ENCODE data around the gene COL26A1.

Gene COL26A1

DNA sequence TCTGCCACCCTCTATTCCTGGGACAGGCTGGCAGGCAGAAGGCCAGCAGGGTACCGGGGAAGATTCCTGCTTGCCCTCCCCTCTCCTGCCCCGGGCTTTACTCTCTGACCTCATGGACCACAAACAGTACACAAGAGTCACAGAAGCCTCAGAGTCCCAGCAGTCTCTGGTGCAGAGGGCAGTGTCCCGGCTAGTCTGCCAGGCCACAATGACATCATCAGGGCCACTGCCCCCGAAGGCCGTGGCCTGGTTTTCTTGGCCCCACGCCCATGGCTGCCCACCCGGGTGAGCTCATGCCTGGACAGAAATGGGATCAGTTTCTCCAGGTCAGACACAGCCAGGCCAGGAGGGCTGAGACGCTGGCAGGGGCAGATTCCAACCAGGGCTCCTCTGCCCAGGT, 174.5 kb downstream of the COL26A1 start:
- DNase-seq = no peak

DNA sequence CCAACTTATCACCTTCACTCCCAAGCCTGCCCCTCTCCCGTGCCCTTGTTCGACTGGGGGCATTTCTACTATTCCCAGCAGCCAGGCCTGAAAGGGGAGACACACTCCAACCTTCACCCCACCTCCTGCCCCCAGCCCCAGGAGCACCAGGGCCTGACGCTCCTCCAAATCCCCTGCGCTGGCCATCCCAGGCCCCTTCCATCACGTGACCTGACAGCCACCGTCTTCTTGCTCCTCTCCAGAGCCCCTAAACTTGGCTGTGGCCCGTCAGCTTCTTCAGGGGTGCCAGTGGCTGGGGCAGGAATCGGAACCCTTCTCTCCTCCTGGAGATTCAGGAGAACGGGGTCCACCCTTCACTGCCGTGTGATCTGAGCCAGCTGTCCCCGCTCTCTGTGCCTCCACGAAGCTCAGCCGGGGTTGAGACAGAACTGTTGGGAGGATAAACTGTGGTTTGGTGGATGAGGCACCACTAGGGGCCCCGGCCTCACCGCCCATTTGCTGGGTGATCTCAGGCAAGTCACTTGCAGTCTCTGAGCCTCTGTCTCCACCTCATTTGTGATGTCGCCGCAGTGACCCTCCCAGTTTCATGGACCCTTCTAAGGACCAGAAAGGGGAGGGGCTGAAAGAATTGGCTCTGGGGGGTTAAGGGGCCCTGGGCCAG, 175.4 kb downstream of the COL26A1 start:
- no peak for DNase-seq

DNA sequence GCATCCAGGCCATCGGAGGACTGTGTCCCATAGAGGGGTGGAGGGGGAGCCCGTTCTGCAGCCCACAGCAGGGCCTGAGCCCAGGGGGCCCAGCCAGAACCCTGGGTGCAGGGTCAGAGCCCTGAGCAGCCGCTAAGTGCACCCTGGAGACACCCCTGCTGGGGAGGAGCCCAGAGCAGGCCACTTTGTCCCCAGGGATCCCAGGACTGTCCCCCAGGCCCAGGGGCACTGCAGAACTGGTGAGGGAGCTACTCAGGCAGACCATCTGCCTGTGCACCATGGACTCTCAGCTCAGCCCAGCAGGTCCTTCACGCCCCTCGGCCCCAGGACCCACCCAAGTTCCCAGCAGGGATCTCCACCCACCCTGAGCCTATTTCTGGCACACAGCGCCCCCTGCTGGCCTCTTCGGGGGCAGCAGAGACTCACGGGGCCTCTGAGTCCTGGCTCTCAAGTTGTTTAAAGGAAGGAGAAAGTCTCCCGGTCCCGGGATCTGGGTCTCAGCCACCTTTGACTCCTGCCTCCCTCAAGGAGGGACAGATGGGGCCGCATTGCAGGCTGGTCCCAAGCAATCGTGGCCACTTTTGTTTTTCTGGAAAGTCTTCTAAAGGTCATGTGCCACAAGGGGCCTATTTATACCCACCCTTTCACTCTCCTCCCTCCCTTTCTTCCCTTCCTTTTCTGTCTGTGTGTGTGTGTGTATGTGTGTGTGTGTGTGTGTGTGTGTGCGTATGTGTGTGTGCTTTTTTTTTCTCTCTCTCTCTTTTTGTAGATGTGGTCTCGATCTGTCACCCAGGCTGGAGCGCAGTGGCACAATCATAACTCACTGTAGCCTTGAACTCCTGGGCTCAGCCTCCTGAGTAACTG, 176.2 kb downstream of the COL26A1 start:
- peak; percentile 55 for DNase-seq

DNA sequence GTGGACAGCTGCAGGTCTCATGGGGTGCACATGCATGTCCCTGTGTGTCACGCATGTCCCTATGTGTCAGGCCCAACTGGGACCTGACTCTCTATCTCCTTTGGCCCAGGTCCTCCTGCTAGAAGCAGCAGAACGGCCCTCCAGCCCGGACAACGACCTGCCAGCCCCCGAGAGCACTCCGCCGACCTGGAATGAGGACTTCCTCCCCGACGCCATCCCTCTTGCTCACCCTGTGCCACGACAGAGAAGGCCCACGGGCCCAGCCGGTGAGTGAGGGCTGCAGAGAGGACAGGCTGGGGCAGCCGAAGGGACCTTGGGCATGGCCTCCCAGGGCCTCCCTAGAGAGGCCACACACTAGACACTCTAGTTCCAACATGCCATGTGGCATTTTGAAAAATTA, 177.1 kb downstream of the COL26A1 start:
- DNase-seq = no peak

DNA sequence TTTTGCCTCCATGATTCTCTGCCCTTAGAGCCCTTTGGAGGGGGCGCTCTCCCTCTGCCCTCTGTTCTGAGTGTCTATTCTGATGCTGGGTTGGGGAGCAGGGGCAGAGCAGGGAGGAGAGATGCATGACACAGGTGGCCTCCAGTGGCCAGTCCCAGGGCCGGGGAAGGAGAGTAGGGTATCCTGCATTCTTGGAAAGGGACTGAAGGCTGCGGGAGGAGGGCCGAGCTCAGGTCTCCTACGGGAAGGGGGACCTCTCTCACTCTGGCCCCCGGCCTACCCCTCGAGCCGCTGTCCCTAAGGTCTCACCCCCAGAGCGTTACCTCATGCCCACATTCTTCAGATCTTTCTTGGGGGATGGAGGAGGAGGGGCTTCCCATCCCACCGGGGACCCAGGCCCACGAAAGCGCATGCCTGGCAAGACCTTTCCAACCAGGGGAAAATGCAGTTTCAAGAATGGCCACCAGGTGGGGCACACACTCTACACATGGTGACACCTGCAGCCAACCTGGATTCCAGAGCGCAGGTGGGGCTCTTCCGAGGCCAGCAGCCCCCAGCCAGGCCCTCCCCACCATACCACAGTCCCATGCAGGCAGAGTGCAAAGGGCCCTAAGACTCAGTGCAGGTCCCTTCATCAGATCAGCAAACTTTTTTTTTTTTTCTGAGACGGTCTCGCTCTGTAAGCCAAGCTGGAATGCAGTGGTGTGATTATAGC, 180.0 kb downstream of the COL26A1 start:
- peak; percentile 72 for DNase-seq

DNA sequence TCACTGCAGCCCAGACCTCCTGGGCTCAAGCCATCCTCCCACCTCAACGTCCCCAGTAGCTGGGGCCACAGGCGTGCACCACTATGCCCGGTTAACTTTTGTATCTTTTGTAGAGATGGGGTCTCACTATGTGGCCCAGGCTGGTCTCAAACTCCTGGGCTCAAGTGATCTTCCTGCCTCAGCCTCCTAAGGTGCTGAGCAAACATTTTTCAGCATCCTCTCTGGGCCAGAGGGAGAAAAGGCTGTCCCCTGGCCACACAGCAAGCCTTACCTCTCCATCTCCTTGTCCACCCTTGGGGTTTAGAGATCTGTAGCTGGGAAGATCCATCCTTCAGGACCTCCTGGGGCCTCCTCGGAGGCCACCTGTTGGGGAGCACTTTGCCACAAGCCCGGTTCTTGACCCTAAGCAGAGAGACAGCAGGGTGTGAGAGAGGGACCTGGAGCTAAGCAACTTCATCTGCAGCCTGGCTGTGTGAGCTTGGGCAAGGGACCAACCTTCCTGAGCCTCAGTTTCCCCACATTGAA, 180.6 kb downstream of the COL26A1 start:
- DNase-seq = no peak

DNA sequence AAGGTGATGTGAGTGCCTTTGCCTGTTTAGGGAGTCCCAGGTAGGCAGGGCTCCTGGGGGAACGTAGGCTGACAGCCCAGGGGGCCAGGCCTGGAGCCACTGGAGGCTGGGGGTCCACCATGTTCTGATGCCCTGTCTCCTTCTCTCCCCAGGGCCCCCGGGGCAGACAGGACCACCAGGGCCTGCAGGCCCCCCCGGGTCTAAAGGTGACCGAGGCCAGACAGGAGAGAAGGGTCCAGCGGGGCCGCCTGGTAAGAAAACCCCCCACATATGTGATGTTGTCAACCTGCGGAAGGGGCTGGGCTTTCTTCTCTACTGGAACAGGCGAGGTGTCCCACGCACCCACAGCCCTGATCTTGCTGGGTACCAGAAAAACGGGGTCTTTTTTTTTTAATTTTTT, 181.2 kb downstream of the COL26A1 start:
- no peak for DNase-seq

DNA sequence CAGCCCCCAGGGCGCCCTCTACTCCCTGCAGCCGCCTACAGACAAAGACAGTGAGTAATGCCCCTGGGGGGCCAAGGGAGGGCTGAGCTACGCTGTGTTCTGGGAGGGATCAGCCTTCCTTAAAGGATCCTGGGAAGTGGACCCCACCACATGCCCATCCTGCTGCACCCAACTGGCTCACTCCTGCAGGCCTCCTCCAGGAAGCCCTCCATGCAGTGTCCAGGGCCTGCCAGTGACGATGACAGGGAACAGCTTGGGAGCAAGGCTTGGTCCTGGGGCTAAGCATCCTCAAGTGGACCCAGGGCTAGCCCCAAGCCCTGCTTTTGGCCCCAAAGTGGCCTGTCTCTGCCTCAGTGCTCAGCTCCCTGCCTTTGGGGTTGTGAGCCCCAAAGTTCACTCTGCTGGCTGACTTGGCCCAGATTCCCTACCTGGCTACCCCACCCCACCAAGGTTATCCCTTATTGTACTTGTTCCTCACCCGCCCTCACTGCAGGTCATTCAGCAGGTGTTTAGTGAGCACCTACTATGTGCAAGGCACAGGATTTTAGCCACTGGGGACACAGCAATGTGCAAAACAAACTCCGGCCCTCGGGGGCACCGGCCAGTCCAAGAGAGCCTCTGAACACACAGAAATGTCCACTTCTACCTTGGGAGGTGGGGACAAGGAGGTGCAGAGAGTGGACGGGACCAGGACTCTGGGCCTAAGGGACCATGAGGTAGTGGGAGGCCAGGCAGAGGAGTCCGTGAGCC, 182.9 kb downstream of the COL26A1 start:
- DNase-seq = no peak

DNA sequence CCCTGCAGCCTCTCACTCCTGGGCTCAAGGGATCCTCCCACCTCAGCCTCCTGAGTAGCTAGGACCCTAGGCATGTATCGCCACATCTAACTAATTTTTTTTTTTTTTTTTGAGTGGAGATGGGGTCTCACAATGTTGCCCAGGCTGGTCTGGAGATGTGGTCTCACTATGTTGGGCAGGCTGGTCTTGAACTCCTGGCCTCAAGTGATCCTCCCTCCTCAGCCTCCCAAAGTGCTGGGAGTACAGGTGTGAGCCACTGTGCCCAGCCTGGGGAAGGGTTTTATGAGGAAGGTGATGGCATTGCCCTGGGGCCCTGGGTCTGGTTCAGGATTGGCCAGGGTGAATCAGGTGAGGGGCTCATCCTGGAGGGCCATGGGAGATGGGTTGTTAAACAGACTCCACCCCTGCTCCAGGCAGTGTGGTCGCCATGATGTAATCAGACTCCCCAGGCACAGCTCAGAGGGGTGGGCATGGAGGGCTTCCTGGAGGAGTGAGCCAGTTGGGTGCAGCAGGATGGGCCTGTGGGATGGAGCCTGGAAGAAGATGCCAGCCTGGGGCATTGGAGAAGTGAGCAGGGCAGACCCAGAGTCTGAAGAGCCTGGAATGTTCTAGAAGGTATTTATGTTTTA, 183.7 kb downstream of the COL26A1 start:
- no peak for DNase-seq

DNA sequence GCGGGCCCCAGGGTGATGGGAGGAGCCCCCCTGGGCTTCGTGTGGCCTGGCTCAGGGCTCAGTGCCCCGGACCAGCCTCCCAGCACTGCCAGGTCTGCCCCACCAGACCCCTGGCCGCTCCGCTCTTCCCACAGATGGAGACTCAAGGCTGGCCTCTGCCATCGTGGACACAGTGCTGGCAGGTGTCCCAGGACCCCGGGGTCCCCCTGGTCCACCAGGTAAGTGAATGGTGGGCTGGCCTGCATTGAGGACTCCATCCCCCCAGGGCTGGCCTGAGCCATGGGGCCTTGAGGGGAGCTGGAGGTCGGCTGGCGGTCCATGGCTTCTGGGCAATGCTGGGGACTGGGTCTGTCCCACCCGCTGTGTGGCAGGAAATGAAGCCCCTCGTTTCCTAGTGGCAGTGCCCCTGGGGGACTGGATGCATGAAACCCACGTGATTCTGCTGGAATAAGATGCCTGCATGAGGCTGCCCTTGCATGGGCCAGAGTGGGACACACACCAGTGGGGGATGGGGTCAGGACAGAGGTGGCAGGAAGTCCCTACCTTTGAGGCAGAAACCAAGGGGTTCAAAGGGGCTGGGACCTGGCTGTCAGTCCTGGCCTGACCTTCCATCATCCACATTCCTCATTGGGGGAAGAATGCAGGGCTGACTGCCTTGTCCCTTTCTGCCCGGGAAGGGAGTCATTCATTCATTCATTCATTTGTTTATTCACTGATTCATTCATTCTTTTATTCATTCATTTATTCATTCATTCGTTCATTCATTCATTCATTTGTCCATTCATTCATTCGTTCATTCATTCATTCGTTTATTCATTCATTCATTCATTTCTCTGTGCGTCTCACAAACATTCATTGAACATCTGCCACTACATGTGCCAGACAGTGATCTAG, 184.6 kb downstream of the COL26A1 start:
- no peak for DNase-seq

DNA sequence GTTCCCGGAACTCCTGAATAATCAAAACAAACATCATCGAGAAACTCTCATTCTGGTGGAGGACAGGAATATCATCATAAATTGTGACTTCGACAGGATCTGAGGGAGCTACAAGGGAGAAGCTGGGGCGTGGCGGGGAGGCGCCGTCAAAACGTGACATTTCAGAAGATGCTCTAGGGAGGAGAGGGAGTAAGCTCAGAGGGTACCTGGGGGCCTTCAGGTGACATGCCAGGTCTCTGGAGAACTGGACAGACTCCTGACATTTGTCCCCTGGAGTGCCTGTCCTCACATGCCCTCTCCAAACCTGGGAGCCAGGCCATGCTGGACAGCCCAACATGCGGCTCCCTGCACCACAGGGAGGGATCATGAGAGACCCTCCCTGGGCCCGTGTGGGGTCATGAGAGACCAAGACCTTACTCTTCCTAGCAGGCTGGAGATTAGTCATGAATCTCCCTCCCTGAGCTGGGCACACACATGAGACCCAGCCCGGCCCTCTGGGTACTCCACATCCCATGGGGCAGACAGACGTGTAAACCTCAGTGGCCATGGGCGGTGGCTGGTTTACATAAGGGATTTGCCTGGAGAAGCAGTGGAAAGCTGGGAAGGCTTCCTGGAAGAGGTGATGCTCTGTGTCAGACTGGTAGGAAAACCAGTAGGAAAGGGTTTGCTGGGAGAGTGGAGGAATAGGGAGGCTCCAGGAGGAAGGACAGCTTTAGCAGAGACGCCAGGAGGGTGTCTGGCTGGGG, 185.4 kb downstream of the COL26A1 start:
- no peak for DNase-seq

DNA sequence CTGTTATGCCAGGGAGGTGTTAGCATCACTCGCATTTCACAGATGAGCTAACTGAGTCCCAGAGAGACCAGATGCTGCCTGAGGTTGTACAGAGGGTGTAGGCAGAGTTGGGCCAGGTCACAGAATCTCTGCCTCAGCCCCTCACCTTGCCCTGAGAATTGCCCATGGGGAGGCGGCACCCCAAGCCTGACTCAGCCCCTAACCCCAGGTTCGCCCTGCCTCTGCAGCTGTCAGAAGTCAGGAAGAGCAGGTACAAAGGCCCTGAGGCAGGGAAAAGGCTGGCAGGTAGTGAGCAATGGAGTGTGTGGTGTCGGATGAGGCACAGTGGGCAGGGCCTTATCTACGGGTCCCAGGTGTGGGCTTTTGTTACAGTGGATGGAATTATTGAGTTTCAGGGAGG, 187.1 kb downstream of the COL26A1 start:
- no peak for DNase-seq

DNA sequence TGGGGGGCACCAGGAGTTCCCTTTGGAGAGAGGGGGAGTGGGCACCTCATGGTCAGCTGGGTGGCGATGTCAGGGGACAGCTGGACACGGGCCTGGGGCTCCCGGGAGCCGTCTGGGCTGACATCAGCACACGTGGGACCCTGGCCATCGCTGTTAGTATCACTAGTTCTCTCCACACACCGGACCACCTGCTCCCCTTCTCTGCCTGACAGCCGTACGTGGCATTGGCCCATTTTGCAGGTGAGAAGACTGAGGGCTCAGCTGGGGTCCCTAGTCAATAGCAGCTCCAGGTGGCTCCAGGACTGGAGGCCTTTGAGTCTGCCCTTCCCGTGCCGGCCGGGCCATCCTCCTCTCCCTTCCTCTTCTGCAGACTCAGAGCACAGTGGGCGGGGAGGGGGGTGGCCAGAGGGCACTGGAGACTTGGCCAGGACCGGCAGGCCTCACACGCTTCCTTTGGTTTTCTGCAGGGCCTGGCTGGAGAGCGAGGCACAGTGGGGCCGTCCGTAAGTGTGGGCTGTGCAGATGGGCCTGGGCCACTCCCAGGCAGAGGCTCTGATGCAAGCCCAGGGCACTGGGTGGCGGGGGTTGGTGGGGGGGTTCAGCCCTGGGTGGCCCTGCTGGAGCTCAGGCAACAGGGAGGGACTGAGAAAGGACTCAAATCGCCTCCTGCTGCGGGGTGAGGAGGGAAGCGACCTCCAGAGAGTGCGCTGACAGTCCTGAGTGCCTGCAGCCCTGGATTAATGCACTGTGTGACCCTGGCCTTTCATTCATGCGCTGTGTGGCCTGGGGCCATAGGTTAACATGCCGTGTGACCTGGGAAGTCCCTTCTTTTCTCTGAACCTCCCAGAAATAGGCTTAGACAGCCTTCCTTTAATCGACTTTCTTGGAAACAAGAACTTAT, 188.2 kb downstream of the COL26A1 start:
- DNase-seq = no peak

DNA sequence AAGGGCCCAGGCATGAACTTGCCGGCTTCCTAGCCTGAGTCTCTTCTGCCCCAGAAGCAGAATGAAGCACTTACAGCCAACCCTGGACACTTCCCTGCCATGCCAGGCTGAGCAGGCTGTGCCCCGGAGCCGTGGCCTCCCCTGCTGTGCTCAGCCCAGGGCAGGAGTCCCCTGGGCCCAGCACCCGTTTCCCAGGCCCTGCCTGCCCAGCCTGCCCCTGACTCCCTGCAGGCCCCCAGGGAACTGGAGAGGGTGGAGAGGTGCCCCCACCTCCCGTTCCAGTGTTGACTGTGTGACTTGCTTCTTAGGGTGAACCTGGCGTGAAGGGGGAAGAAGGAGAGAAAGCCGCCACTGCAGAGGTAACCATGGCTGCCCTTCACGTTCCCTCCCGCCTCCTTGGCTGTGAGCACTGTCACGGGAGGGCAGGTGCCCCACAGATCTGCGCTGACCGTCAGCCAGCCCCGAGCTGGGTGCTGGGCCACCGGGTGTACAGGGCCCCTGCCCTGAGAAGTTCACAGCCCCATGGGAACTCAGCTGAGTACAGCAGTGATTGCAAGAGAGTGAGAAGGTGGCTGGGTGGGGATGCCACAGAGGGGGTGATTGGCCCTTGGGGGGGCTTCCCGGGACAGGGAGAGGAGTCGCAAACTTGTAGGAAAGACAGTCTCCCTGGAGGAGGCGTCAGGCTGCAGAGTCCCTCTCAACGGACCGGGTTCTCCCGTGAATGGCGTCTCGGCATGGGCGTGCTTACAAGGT, 190.5 kb downstream of the COL26A1 start:
- no peak for DNase-seq

DNA sequence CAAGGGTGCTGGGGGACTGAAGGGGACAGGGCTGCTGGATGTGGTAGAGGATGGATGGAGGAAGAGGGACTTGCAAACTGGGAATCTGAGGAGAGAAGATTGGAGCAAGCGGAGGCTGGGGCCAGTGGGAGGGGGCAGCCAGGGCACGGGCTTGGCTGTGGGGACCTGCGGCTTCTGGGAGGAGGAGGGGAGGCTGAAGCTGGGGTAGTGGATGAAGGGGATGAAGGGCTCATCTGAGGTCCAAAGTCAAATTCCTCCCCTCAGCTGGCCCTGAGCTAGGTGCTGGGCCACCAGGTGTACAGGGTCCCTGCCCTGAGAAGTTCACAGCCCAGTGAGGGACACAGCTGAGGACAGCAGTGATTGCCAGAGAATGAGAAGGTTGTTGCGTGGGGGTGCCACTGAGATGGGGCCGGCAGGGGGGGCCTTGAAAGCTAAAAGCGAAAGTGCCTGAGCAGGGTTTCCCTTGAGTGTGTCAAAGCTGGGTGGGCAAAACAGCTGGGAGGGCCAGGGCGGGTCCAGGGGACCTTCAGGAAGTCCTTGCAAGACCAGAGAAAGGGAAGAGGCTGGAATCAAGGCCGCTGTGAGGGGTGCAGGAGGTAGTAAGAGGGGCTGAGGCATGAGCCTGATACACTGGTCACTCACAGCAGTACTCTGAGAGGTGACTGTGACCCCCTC, 191.2 kb downstream of the COL26A1 start:
- DNase-seq = no peak

DNA sequence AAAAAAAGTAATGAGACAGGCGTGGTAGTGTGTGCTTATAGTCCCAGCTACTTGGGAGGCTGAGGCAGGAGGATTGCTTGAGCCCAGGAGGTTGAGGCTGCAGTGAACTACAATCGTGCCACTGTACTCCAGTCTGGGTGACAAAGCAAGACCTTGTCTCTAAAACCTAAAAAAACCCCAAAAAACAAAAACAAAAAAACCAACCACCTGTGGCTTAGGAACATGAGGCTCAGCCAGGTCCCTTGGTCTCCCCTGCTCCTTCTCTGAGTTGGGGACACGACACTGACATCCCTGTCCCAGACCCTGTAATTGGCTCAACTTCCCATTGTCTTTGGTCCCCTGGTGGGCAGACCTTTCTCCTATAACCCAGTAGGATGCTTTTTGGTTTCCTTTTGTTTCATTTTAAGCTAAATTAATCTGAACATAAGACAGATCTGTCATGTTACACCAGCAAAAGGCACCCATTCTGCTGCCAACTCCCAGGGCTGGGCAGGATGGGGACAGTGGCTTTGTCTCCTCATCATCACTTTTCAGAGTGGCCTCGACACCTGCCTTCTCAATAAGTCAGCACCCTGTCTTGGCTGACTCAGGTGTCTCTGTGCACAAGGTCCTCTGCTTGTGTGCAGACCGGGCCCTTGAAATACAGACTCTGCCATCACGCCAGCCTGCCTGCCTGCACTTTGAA, 192.1 kb downstream of the COL26A1 start:
- DNase-seq = no peak

DNA sequence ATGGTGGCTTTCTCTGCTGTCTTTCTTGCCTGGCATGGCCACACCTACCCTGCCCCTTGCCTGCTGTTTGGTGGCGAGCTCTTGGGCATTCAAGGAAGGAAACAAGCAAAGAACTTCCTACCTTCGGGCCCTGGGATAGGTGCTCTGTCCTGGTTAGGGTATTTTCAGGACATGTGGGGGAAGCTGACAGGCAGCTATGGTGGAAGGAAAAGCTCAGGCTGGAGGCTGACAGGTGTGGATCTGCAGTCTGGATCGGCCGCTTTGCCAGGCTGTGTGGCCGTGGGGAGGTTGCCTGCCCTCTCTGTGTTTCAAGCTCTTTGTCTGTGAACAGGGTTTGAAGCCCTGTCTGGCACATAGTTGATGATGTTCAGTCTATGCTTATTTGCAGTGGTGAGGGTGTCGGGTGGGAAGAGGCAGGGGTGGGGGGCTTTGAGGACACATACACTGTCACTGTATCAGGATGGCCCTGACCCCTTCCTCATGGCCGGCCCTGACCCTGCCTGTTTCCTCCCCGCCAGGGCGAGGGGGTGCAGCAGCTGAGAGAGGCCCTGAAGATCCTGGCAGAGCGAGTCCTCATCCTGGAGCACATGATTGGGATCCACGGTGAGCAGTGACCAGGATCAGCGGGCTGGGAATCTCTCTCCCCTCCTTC, 192.7 kb downstream of the COL26A1 start:
- no peak for DNase-seq
